PC-9 (cell line): ENCODE data around the gene TGM2. TPM values are rescaled to one million over a fixed set of nuclear protein-coding genes. Genes with fewer than 3 reads are reported as not detected.

ENCODE experiments used
- BruUV-seq: library from RNA; stranded (reverse); fragments of 400-500 nt; replicated peaks from 2 replicates; lab custom pipeline; 2021; lab: Mats Ljungman, UMichigan
- CTCF ChIA-PET: fragments of 300-600 bp; sonication (Branson Sonifier 250); formaldehyde crosslinking; loops from one replicate; lab custom pipeline; 2022; ENCODE audit warnings: antibody characterized with exemption; lab: Charles Lee
- POLR2A ChIA-PET: fragments of 300-600 bp; sonication (Branson Sonifier 250); formaldehyde crosslinking; loops from one replicate; lab custom pipeline; 2022; ENCODE audit warnings: antibody characterized with exemption; ENCODE audit not compliant: unreplicated experiment; lab: Charles Lee
- DNase-seq, 2 experiments: peaks; one replicate each; pipeline versions ENCODE4 v3.0.0 to v3.0.0-alpha.2; 2015 to 2022; ENCODE audit warnings: mixed read lengths in 1 of 2
- H2AFZ ChIP-seq: fragments of 200-600 bp; sonication (generic); 2 replicates; pipeline ENCODE4 v1.8.1; 2017; ENCODE audit warnings: antibody characterized with exemption
- H3F3A ChIP-seq: fragments of 200-600 bp; sonication (generic); 2 replicates; pipeline ENCODE4 v1.8.1; 2017; ENCODE audit warnings: antibody characterized with exemption, mild to moderate bottlenecking, low read depth; ENCODE audit not compliant: insufficient read depth
- H3K27ac ChIP-seq: fragments of 200-600 bp; sonication (generic); 2 replicates; pipeline ENCODE4 v1.6.1; 2016; ENCODE audit warnings: mixed run types
- H3K27me3 ChIP-seq: fragments of 200-600 bp; sonication (generic); 2 replicates; pipeline ENCODE4 v1.6.1; 2016; ENCODE audit warnings: low read depth, mixed run types; ENCODE audit not compliant: insufficient read depth
- H3K36me3 ChIP-seq: fragments of 200-600 bp; sonication (generic); 2 replicates; pipeline ENCODE4 v1.6.1; 2016; ENCODE audit warnings: low read depth, mixed run types
- H3K4me1 ChIP-seq: fragments of 200-600 bp; sonication (generic); replicated peaks from 2 replicates; pipeline ENCODE4 v1.6.1; 2016; ENCODE audit warnings: mixed run types; ENCODE audit not compliant: insufficient read depth
- H3K4me2 ChIP-seq: fragments of 200-600 bp; sonication (generic); 2 replicates; pipeline ENCODE4 v1.6.1; 2017; ENCODE audit warnings: mixed run types
- H3K4me3 ChIP-seq: fragments of 200-600 bp; sonication (generic); 2 replicates; pipeline ENCODE4 v1.6.1; 2016; ENCODE audit warnings: mixed run types
- H3K79me2 ChIP-seq: fragments of 200-600 bp; sonication (generic); 2 replicates; pipeline ENCODE4 v1.6.1; 2017; ENCODE audit warnings: low read depth, mixed run types
- H3K9me2 ChIP-seq: fragments of 200-600 bp; sonication (generic); 2 replicates; pipeline ENCODE4 v1.8.1; 2017; ENCODE audit warnings: mild to moderate bottlenecking; ENCODE audit not compliant: insufficient read depth
- H3K9me3 ChIP-seq: fragments of 200-600 bp; sonication (generic); 2 replicates; pipeline ENCODE4 v1.8.1; 2016; ENCODE audit warnings: low read depth; ENCODE audit not compliant: insufficient read depth
- H4K20me1 ChIP-seq: fragments of 200-600 bp; sonication (generic); 2 replicates; pipeline ENCODE4 v1.8.1; 2017; ENCODE audit not compliant: insufficient read depth
- EZH2 ChIP-seq: fragments of 200-600 bp; sonication (generic); IDR thresholded peaks from 2 replicates; pipeline ENCODE4 v1.8.0; 2017; ENCODE audit warnings: antibody characterized with exemption, low read depth
- intact Hi-C: fragments of 100-400 bp; cut with micrococcal nuclease; formaldehyde crosslinking; loops from one replicate; pipeline ENCODE4 v1.10.0; 2022; ENCODE audit not compliant: unreplicated experiment
- total RNA-seq: library from RNA; stranded (reverse); gene quantifications from 2 replicates; pipeline ENCODE4 v1.2.3, GENCODE V29; 2021
- TF ChIP-seq, protein P1 (sequence below): fragments of 200-600 bp; sonication (generic); conservative IDR thresholded peaks from 2 replicates; pipeline ENCODE4 v1.6.1; 2017; ENCODE audit warnings: mixed run types, antibody characterized with exemption, mild to moderate bottlenecking, moderate library complexity

Gene TGM2
- total RNA-seq, 1 experiment from 2014 or later: 333 TPM

DNA sequence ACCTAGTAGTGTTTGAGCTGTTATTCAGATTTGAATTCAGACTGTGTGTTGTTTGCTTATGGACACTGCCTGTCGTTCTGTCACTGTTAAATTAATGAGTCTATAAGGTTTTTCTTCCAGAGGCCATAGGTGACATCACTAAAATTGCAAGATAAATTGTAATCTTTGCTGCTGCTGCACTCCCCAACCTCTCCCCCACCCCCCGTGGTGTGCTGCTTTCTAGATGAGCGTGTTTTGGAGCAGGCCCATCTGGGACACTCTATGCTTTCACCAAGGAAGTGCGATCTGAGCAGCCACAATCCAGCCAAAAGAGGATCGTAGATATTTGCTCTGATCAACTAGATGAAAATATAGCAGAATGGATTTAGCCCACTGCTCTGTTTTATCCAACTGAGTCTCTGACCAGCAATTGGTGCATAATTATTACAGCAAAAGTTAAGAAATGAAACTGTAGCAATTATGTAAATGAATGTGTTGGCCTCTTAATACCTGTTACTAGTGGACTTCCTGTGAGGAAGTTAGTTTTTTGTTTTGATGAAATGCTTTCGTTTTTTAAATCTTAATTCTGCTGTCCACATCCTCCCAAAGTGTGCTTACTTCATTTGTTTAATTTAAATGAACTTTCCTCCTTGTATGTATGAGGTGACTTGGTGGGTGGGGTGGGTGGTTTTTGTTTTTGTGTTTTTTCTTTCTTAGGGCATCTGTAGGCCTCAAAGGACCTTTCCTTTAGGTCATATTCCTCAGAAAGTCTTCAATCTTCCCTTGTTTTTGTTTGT, 73.4 kb downstream of the TGM2 start:
- Histone ChIP-seq H3K4me3 (no peak overlapping the region), H3K9me3 (no peaks in the 10 kb centered on the region), H3K79me2 (no peaks in the 10 kb centered on the region), H3F3A (peaks cover 16% of the 10 kb centered on the region), H3K27ac (no peak overlapping the region), H3K9me2 (no peaks in the 10 kb centered on the region), H4K20me1 (no peaks in the 10 kb centered on the region), H3K27me3 (no peaks in the 10 kb centered on the region), H2AFZ (no peak overlapping the region), H3K4me2 (no peak overlapping the region), H3K36me3 (peaks cover 17% of the 10 kb centered on the region; the same call in 1 of the 2 replicates), H3K4me1 (peaks cover 16% of the 10 kb centered on the region)
- DNase-seq: no peak
- TF ChIP-seq, protein P1, sequence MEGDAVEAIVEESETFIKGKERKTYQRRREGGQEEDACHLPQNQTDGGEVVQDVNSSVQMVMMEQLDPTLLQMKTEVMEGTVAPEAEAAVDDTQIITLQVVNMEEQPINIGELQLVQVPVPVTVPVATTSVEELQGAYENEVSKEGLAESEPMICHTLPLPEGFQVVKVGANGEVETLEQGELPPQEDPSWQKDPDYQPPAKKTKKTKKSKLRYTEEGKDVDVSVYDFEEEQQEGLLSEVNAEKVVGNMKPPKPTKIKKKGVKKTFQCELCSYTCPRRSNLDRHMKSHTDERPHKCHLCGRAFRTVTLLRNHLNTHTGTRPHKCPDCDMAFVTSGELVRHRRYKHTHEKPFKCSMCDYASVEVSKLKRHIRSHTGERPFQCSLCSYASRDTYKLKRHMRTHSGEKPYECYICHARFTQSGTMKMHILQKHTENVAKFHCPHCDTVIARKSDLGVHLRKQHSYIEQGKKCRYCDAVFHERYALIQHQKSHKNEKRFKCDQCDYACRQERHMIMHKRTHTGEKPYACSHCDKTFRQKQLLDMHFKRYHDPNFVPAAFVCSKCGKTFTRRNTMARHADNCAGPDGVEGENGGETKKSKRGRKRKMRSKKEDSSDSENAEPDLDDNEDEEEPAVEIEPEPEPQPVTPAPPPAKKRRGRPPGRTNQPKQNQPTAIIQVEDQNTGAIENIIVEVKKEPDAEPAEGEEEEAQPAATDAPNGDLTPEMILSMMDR: no peak
- no peak for TF ChIP-seq EZH2
- ChIA-PET POLR2A (interaction anchor here (0.6 kb wide), 1 partner anchor 386 kb away, joined by 4 read pairs; no protein-coding TSS in a partner anchor), CTCF (interaction anchor here (0.6 kb wide), 1 partner anchor 155 kb away, joined by 4 read pairs; no protein-coding TSS in a partner anchor)
- BruUV-seq: no TSS peak
- intact Hi-C loops: no loop called here

DNA sequence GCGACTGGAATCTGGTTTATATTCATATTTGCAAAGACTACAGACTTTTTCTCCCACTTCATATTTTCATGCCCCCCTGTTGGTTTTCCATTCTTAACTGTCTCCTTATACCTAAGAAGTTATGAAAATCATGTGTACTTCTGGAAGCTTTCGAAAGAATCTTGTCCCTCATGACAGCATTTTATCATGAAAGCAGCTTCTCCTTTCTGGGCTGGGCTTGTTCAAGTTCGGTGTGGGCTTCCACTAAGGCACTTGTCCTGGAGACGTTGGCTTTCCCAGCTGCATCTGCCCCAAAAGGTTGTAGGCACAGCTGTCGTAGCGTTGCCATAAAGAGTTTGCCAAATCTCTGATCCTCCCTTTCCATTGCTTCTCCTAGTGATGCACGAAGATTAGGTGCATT, 75.0 kb downstream of the TGM2 start:
- no TSS peak for BruUV-seq
- intact Hi-C loops: no loop called here
- Histone ChIP-seq H3F3A (peaks cover 16% of the 10 kb centered on the region), H3K9me3 (no peaks in the 10 kb centered on the region), H3K27ac (no peak overlapping the region), H2AFZ (no peak overlapping the region), H3K9me2 (no peaks in the 10 kb centered on the region), H4K20me1 (no peaks in the 10 kb centered on the region), H3K4me1 (peaks cover 16% of the 10 kb centered on the region), H3K4me2 (no peak overlapping the region), H3K36me3 (peaks cover 19% of the 10 kb centered on the region; the same call in 1 of the 2 replicates), H3K79me2 (no peaks in the 10 kb centered on the region), H3K27me3 (no peaks in the 10 kb centered on the region), H3K4me3 (no peak overlapping the region)
- POLR2A ChIA-PET: no interaction called here
- CTCF ChIA-PET: no interaction called here
- TF ChIP-seq, protein P1: no peak
- TF ChIP-seq EZH2: no peak
- DNase-seq: no peak

DNA sequence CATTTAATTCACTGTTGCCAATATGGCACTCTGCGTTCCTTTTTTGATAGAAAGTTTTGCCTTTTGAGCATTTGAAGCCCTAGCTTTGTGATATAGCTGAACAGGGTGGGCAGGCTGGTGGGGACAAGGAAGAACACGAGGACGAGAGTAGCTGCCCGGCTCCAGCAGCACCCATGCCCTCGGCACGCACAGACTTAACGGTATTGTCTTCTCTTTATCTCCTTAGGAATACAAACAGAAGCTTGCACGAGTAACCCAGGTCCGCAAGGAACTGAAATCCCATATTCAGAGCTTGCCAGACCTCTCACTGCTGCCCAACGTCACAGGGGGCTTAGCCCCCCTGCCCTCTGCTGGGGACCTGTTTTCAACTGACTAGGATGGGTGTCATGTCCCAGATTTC, 75.6 kb downstream of the TGM2 start:
- POLR2A ChIA-PET: interaction anchor here (0.5 kb wide), 1 partner anchor 45 kb away, joined by 3 read pairs; no protein-coding TSS in a partner anchor
- no peaks in the 10 kb centered on the region for H4K20me1 ChIP-seq
- TF ChIP-seq, protein P1: no peak
- no peak for TF ChIP-seq EZH2
- no peaks in the 10 kb centered on the region for H3K9me3 ChIP-seq
- peaks cover 16% of the 10 kb centered on the region for H3F3A ChIP-seq
- no peaks in the 10 kb centered on the region for H3K79me2 ChIP-seq
- no peaks in the 10 kb centered on the region for H3K27me3 ChIP-seq
- H3K4me1 ChIP-seq: peaks cover 10% of the 10 kb centered on the region
- BruUV-seq: no TSS peak
- H3K9me2 ChIP-seq: no peaks in the 10 kb centered on the region
- no peak overlapping the region for H3K4me3 ChIP-seq
- H3K27ac ChIP-seq: no peak overlapping the region
- DNase-seq: no peak
- H2AFZ ChIP-seq: no peak overlapping the region
- peaks cover 19% of the 10 kb centered on the region; the same call in 1 of the 2 replicates for H3K36me3 ChIP-seq
- CTCF ChIA-PET: no interaction called here
- no peak overlapping the region for H3K4me2 ChIP-seq
- intact Hi-C loops: no loop called here
